K562 (cell line): Measurements from ENCODE around the gene LTBP1. TPM values are rescaled to one million over a fixed set of nuclear protein-coding genes. Genes with fewer than 3 reads are reported as not detected.

Experiments
- ATAC-seq: fragments of 200-7000 bp; cut with Tn5 transposase; 3 replicates; pipeline ENCODE4 v1.9.1; 2020; ENCODE audit warnings: moderate library complexity
- BruUV-seq: library from RNA; stranded (reverse); fragments of 400-500 nt; replicated peaks from 2 replicates; lab custom pipeline; 2021; lab: Mats Ljungman, UMichigan
- CTCF ChIA-PET: fragments of 300-600 bp; formaldehyde crosslinking; extraction: SDS; loops from one replicate; lab custom pipeline; 2021; ENCODE audit warnings: low intra/inter-chr PET ratio; lab: Yijun Ruan, JAX
- POLR2A ChIA-PET: fragments of 300-600, 350-650 bp; sonication (Branson Sonifier 250); formaldehyde crosslinking; extraction: SDS; loops from one replicate; lab custom pipeline; 2021; ENCODE audit warnings: antibody characterized with exemption, inconsistent platforms; lab: Yijun Ruan, JAX
- DNase-seq, 4 experiments: peaks; one replicate each; pipeline versions ENCODE4 v3.0.0 to v3.0.0-alpha.2; 2011 to 2018; ENCODE audit warnings: low spot score in 3 of 4, mixed read lengths in 3 of 4; ENCODE audit errors: extremely low read depth in 1 of 4
- FAIRE-seq: peaks from 2 replicates; lab custom pipeline; 2011; peaks lifted over from hg19 to GRCh38; lab: Jason Lieb, UNC
- H2AFZ ChIP-seq: 2 replicates; pipeline ENCODE4 v1.6.0; 2011; ENCODE audit warnings: low read depth, low read length, control low read depth, inconsistent platforms
- H3K27ac ChIP-seq: fragments of 200-600 bp; 3 replicates; pipeline ENCODE4 v1.8.0; 2011; ENCODE audit warnings: low read depth, mild to moderate bottlenecking, control low read depth, inconsistent platforms, low read length, moderate library complexity, mixed read lengths; ENCODE audit errors: extremely low read depth
- H3K27me3 ChIP-seq, 2 experiments: fragments of 300-600 bp in 1 of 2; 2 replicates in 1 of 2; 3 replicates in 1 of 2; pipeline versions ENCODE4 v1.6.0 to v1.8.0; 2011; ENCODE audit warnings: inconsistent platforms in 2 of 2, low read length in 2 of 2, mild to moderate bottlenecking in 1 of 2, mixed read lengths in 1 of 2, moderate library complexity in 1 of 2; ENCODE audit not compliant: control insufficient read depth in 2 of 2, insufficient read depth in 2 of 2
- H3K36me3 ChIP-seq: fragments of 300-600 bp; 3 replicates; pipeline ENCODE4 v1.8.0; 2011; ENCODE audit warnings: mild to moderate bottlenecking, low read length, inconsistent platforms; ENCODE audit not compliant: control insufficient read depth, insufficient read depth
- H3K4me1 ChIP-seq, 2 experiments: fragments of 200-600 bp in 1 of 2; replicated peaks in 1 of 2; 2 replicates in 1 of 2; 3 replicates in 1 of 2; pipeline versions ENCODE4 v1.5.1 to v1.8.0; 2011; ENCODE audit warnings: inconsistent platforms in 2 of 2, low read length in 2 of 2, mild to moderate bottlenecking in 1 of 2, mixed read lengths in 1 of 2, moderate library complexity in 1 of 2; ENCODE audit not compliant: control insufficient read depth in 2 of 2, insufficient read depth in 2 of 2
- H3K4me2 ChIP-seq: 2 replicates; pipeline ENCODE4 v1.6.1; 2011; ENCODE audit warnings: low read length, control low read depth, inconsistent platforms, mixed read lengths; ENCODE audit not compliant: insufficient read depth
- H3K4me3 ChIP-seq: fragments of 200-600 bp; sonication (generic), shearing (Covaris generic); 2 replicates; pipeline ENCODE4 v1.5.1; 2016; ENCODE audit warnings: control low read depth, inconsistent platforms
- H3K79me2 ChIP-seq: fragments of 200-600 bp; 3 replicates; pipeline ENCODE4 v1.8.0; 2011; ENCODE audit warnings: low read length, inconsistent platforms; ENCODE audit not compliant: control insufficient read depth, insufficient read depth
- H3K9ac ChIP-seq, 2 experiments: 2 replicates each; pipeline versions ENCODE4 v1.6.0 to v1.6.1; 2011; ENCODE audit warnings: low read depth in 2 of 2, low read length in 2 of 2, control low read depth in 1 of 2, inconsistent platforms in 1 of 2, mild to moderate bottlenecking in 1 of 2, mixed read lengths in 1 of 2; ENCODE audit not compliant: insufficient read depth in 1 of 2
- H3K9me1 ChIP-seq: one replicate; pipeline ENCODE4 v1.6.0; 2011; ENCODE audit warnings: inconsistent platforms, mild to moderate bottlenecking, low read length, moderate library complexity; ENCODE audit not compliant: control insufficient read depth, insufficient read depth
- H3K9me3 ChIP-seq: replicated peaks from 2 replicates; pipeline ENCODE4 v1.5.1; 2011; ENCODE audit warnings: low read depth, low read length, inconsistent platforms; ENCODE audit not compliant: control insufficient read depth, insufficient read depth
- H4K20me1 ChIP-seq: replicated peaks from 2 replicates; pipeline ENCODE4 v1.6.1; 2011; ENCODE audit warnings: low read length, inconsistent platforms, mixed read lengths; ENCODE audit not compliant: control insufficient read depth, insufficient read depth
- CBX3 ChIP-seq, 2 experiments: IDR thresholded peaks; 1 replicate in 1 of 2; 2 replicates in 1 of 2; pipeline ENCODE4 v1.6.1; 2012; ENCODE audit warnings: inconsistent platforms in 2 of 2, low read length in 2 of 2, borderline replicate concordance in 1 of 2, control low read depth in 1 of 2
- CHD4 ChIP-seq: fragments of 200-600 bp; sonication (generic); IDR thresholded peaks from 3 replicates; pipeline ENCODE4 v1.6.1; 2012; ENCODE audit warnings: low read depth, mild to moderate bottlenecking, mixed read lengths, low read length, inconsistent platforms; ENCODE audit not compliant: insufficient read depth, insufficient replicate concordance, poor library complexity, severe bottlenecking
- NCOA1 ChIP-seq: fragments of 450-650 bp; IDR thresholded peaks from 2 replicates; pipeline ENCODE4 v1.6.1; 2016; ENCODE audit warnings: low read depth
- PCBP1 ChIP-seq: fragments of 200-400 bp; formaldehyde crosslinking; IDR thresholded peaks from 2 replicates; pipeline ENCODE4 v1.6.1; 2018; ENCODE audit warnings: mild to moderate bottlenecking, low read depth, low read length; ENCODE audit not compliant: poor library complexity, severe bottlenecking
- POLR2H ChIP-seq: IDR thresholded peaks from 2 replicates; pipeline ENCODE4 v1.6.1; 2016; ENCODE audit warnings: missing genetic modification characterization, low read depth, mild to moderate bottlenecking, control low read depth, missing compliant biosample characterization, moderate library complexity
- TAL1 ChIP-seq: fragments of 450-650 bp; IDR thresholded peaks from 2 replicates; pipeline ENCODE4 v1.6.1; 2016; ENCODE audit warnings: mild to moderate bottlenecking
- TOE1 ChIP-seq, 2 experiments: fragments of 450-650 bp in 1 of 2; sonication (generic) in 1 of 2; formaldehyde crosslinking in 1 of 2; IDR thresholded peaks; 2 replicates each; pipeline versions ENCODE4 v1.7.1 to v1.8.0; 2016 to 2022; ENCODE audit warnings: borderline replicate concordance in 2 of 2, mild to moderate bottlenecking in 2 of 2, antibody characterized with exemption in 1 of 2, inconsistent platforms in 1 of 2, low read depth in 1 of 2, missing genetic modification reagents in 1 of 2, moderate library complexity in 1 of 2
- ZFP1 ChIP-seq: fragments of 450-650 bp; formaldehyde crosslinking; IDR thresholded peaks from 2 replicates; pipeline ENCODE4 v1.4.0; 2020; ENCODE audit warnings: mild to moderate bottlenecking, mixed read lengths
- ZNF778 ChIP-seq: fragments of 450-650 bp; formaldehyde crosslinking; IDR thresholded peaks from 2 replicates; pipeline ENCODE4 v1.4.0; 2020; ENCODE audit warnings: mild to moderate bottlenecking, moderate library complexity
- ZSCAN29 ChIP-seq: fragments of 450-650 bp; IDR thresholded peaks from 2 replicates; pipeline ENCODE4 v1.6.1; 2017
- WGBS: fragments of 100-300 bp; shearing (Covaris generic); methylation state at CpG from one replicate; pipeline ENCODE4 v1.1.6; 2016; ENCODE audit warnings: low coverage, mixed read lengths; ENCODE audit not compliant: insufficient coverage; ENCODE audit errors: missing lambda C conversion rate; 5-methylcytosine and 5-hydroxymethylcytosine counted together
- in situ Hi-C: fragments of 300-500 bp; cut with MboI; formaldehyde crosslinking; loops from 4 replicates; pipeline ENCODE4 v1.15.0; 2018; ENCODE audit warnings: inconsistent platforms, mixed read lengths
- intact Hi-C: fragments of 100-400 bp; cut with micrococcal nuclease; formaldehyde crosslinking; loops from 2 replicates; pipeline ENCODE4 v1.14.2; 2022
- polyA plus RNA-seq, 8 experiments: library from polyadenylated mRNA; depleted of rRNA in 4 of 8; stranded (reverse) in 5 of 8; unstranded in 3 of 8; fragments of >200 nt; fragmentation: Nextera tagmentation in 2 of 8; fragmentation: Illumina TruSeq in 1 of 8; extraction: Ambion mirVana in 2 of 8; extraction: Trizol in 1 of 8; gene quantifications; 2 replicates each; pipeline versions ENCODE4 v1.2.1 to v1.2.3, GENCODE V29; 2011 to 2014; ENCODE audit warnings: inconsistent platforms in 1 of 8, missing spikeins in 1 of 8
- total RNA-seq, 7 experiments: library from RNA; depleted of rRNA in 6 of 7; stranded (reverse); fragments of >200 nt in 6 of 7; fragmentation: Illumina TruSeq in 2 of 7; extraction: Trizol in 2 of 7; gene quantifications; 2 replicates each; pipeline versions ENCODE4 v1.2.1 to v1.2.3, GENCODE V29; 2011 to 2021; ENCODE audit warnings: low replicate concordance in 1 of 7
- TF ChIP-seq, protein P1 (sequence below): sonication (generic); formaldehyde crosslinking; IDR thresholded peaks from 2 replicates; pipeline ENCODE4 v1.8.1; 2022; ENCODE audit warnings: missing genetic modification reagents
- TF ChIP-seq, protein P2 (sequence below), 3 experiments: fragments of 200-800 bp in 1 of 3; fragments of 250-450 bp in 1 of 3; fragments of 450-650 bp in 1 of 3; sonication (Bioruptor Pico) in 1 of 3; sonication (Bioruptor generic) in 1 of 3; formaldehyde crosslinking in 1 of 3; IDR thresholded peaks; 2 replicates each; pipeline versions ENCODE4 v1.6.1 to v1.8.0; 2016 to 2022; ENCODE audit warnings: mild to moderate bottlenecking in 2 of 3, missing genetic modification characterization in 2 of 3, missing compliant biosample characterization in 1 of 3, moderate library complexity in 1 of 3

The LTBP1 gene
- total and polyA plus RNA-seq, 9 of the 15 experiments (the other 6 are each of a cell fraction or from before 2014, with no cell fraction given): 3.6 to 16.4 (median 8.5) TPM

DNA sequence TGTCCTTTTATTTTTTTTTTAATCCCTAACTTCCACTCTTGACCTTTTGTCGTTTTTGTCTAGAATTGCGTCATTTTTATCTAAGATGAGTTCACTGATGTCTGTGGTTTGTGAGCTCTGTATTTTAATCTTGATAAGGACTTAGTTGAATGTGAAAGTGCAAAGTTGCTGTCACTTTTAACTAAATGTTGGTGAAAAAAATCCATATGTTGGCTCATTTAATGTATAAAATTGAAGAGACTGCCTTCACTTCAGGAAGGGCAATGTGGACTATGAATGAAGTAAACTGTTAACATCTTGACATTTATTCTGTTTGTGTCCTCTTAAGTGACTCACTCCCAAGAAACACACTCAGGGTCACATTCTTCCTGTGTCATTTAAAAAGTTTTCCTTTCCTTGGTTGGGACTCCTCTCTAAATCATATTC, 273.1 kb downstream of the LTBP1 start (continued):
- no peak for TF ChIP-seq POLR2H (tag)
- TF ChIP-seq NCOA1: no peak
- TF ChIP-seq TAL1: no peak
- TF ChIP-seq, all 486 proteins: peak for 25

DNA sequence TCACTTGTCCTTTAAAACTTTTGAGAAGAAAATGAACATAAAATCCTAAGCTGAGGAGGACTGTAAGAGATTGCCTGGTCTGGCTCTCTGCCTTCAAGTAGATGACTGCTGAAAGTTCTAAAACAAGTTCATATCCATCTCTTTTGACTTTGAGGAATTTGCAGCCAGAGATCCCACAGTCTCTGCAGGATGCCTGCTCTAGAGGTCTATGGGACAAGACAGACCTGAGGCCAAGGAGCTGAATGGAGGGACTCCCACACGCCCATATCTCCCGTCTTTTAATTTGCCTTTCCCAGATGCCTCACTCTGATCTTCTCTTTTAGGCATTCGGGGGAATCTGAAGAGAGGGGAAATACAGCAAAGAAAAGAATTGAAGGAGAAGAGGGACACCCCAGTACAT, 273.8 kb downstream of the LTBP1 start:
- in situ Hi-C loops: no loop called here
- Histone ChIP-seq H3K36me3 (no peaks in the 10 kb centered on the region; the same call in 2 of the 3 replicates), H3K79me2 (no peaks in the 10 kb centered on the region), H3K4me1 (peaks cover 0 to 21% of the 10 kb centered on the region in 2 experiments; a peak in 3 of 5 replicates), H3K9me1 (no peaks in the 10 kb centered on the region), H3K4me3 (no peak overlapping the region), H3K4me2 (no peak overlapping the region), H2AFZ (no peak overlapping the region; the same call in 1 of the 2 replicates), H3K27ac (no peak overlapping the region), H3K9me3 (no peaks in the 10 kb centered on the region), H3K27me3 (no peaks in the 10 kb centered on the region), H3K9ac (peak overlapping the region in 1 of 2 experiments; percentile 37; a peak in 1 of 4 replicates), H4K20me1 (no peaks in the 10 kb centered on the region)
- no TSS peak for BruUV-seq
- intact Hi-C loops: no loop called here
- no peak for FAIRE-seq
- WGBS: 18% methylated on average over 3 of the region's 3 CpGs
- ChIA-PET CTCF (no interaction called here), POLR2A (interaction anchor here (1.0 kb wide), 1 partner anchor 19 kb away, joined by 3 read pairs; no protein-coding TSS in a partner anchor)
- ATAC-seq: peak; percentile 69
- DNase-seq: no peak
- TF ChIP-seq PCBP1 (no peak), ZSCAN29 (no peak), TOE1 (IDR thresholded peaks at IDR 0.05; ENCODE audit: borderline replicate concordance) (no peak), TOE1 (CRISPR knock-in tag; IDR thresholded peaks at IDR 0.05; ENCODE audit: borderline replicate concordance, low read depth) (no peak), CHD4 (no peak), ZFP1 (no peak), ZNF778 (no peak), CBX3 (IDR thresholded peaks at IDR 0.05; ENCODE audit: borderline replicate concordance in 1 of 2, low read length in 2 of 2) (no peak)
- TF ChIP-seq, protein P1, sequence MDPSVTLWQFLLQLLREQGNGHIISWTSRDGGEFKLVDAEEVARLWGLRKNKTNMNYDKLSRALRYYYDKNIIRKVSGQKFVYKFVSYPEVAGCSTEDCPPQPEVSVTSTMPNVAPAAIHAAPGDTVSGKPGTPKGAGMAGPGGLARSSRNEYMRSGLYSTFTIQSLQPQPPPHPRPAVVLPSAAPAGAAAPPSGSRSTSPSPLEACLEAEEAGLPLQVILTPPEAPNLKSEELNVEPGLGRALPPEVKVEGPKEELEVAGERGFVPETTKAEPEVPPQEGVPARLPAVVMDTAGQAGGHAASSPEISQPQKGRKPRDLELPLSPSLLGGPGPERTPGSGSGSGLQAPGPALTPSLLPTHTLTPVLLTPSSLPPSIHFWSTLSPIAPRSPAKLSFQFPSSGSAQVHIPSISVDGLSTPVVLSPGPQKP (CRISPR knock-in tag): no peak
- TF ChIP-seq, protein P2, sequence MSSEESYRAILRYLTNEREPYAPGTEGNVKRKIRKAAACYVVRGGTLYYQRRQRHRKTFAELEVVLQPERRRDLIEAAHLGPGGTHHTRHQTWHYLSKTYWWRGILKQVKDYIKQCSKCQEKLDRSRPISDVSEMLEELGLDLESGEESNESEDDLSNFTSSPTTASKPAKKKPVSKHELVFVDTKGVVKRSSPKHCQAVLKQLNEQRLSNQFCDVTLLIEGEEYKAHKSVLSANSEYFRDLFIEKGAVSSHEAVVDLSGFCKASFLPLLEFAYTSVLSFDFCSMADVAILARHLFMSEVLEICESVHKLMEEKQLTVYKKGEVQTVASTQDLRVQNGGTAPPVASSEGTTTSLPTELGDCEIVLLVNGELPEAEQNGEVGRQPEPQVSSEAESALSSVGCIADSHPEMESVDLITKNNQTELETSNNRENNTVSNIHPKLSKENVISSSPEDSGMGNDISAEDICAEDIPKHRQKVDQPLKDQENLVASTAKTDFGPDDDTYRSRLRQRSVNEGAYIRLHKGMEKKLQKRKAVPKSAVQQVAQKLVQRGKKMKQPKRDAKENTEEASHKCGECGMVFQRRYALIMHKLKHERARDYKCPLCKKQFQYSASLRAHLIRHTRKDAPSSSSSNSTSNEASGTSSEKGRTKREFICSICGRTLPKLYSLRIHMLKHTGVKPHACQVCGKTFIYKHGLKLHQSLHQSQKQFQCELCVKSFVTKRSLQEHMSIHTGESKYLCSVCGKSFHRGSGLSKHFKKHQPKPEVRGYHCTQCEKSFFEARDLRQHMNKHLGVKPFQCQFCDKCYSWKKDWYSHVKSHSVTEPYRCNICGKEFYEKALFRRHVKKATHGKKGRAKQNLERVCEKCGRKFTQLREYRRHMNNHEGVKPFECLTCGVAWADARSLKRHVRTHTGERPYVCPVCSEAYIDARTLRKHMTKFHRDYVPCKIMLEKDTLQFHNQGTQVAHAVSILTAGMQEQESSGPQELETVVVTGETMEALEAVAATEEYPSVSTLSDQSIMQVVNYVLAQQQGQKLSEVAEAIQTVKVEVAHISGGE (CRISPR knock-in tag; IDR thresholded peaks at IDR 0.05): no peak
